Thymus (tissue), 14 donors: ENCODE data around the gene KPNB1. TPM values are rescaled to one million over a fixed set of nuclear protein-coding genes. Genes with fewer than 3 reads are reported as not detected.

ENCODE experiments used
- DNase-seq, 9 donors: peaks; one replicate each; pipeline ENCODE4 v3.0.0-alpha.2; 2013; ENCODE audit warnings: low spot score in 9 of 9, low read depth in 6 of 9, missing footprints in 1 of 9
- H3K27ac ChIP-seq, 2 donors: one replicate each; pipeline ENCODE4 v1.5.1; 2013; ENCODE audit warnings: control low read depth in 1 of 2, low read depth in 1 of 2, low read length in 1 of 2, mild to moderate bottlenecking in 1 of 2, moderate library complexity in 1 of 2
- H3K27me3 ChIP-seq, 2 donors: one replicate each; pipeline ENCODE4 v1.5.1; 2013; ENCODE audit warnings: low read length in 1 of 2; ENCODE audit not compliant: control insufficient read depth in 2 of 2, insufficient read depth in 1 of 2
- H3K36me3 ChIP-seq, 2 donors: one replicate each; pipeline ENCODE4 v1.5.1; 2013; ENCODE audit warnings: low read length in 1 of 2, mild to moderate bottlenecking in 1 of 2, moderate library complexity in 1 of 2; ENCODE audit not compliant: control insufficient read depth in 2 of 2, insufficient read depth in 2 of 2
- H3K4me1 ChIP-seq, 2 donors: one replicate each; pipeline ENCODE4 v1.5.1; 2013; ENCODE audit warnings: low read length in 2 of 2; ENCODE audit not compliant: control insufficient read depth in 2 of 2, insufficient read depth in 2 of 2
- H3K4me3 ChIP-seq, 2 donors: one replicate each; pipeline ENCODE4 v1.5.1; 2013; ENCODE audit warnings: low read length in 2 of 2, control low read depth in 1 of 2, mild to moderate bottlenecking in 1 of 2
- H3K9me3 ChIP-seq, 2 donors: one replicate each; pipeline ENCODE4 v1.5.1; 2013; ENCODE audit warnings: low read length in 1 of 2, mild to moderate bottlenecking in 1 of 2; ENCODE audit not compliant: control insufficient read depth in 2 of 2, insufficient read depth in 1 of 2
- WGBS: extraction: QIAGEN DNeasy Blood & Tissue Kit; methylation state at CpG from one replicate; pipeline ENCODE4 v1.1.7; 2013; 5-methylcytosine and 5-hydroxymethylcytosine counted together
- long read RNA-seq, 10 donors: transcript quantifications; one replicate each; lab custom pipeline, GENCODE V29; 2026
- polyA plus RNA-seq: library from polyadenylated mRNA; stranded (reverse); fragments of 200-250 nt; gene quantifications from one replicate; pipeline ENCODE4 v1.2.3, GENCODE V29; 2013
- total RNA-seq: library from RNA; stranded (reverse); fragments of 120-200 nt; gene quantifications from one replicate; pipeline ENCODE4 v1.2.4, GENCODE V29; 2013
- donor health status: healthy.

Gene KPNB1
- total RNA-seq (121 TPM), polyA plus RNA-seq (91.3 TPM)
- long read RNA-seq, donor 1, full-length matches to known transcripts: 8 of 29 reads
- long read RNA-seq, donor 1, partial matches to known transcripts: 21 of 29 reads
- long read RNA-seq, donor 1, other reads (novel, unspliced or antisense): 0 of 29 reads
- long read RNA-seq, donor 2: 0 reads
- long read RNA-seq, donor 3, full-length matches to known transcripts: 88 of 167 reads
- long read RNA-seq, donor 3, partial matches to known transcripts: 79 of 167 reads
- long read RNA-seq, donor 3, other reads (novel, unspliced or antisense): 0 of 167 reads
- long read RNA-seq, donor 4, full-length matches to known transcripts: 32 of 78 reads
- long read RNA-seq, donor 4, partial matches to known transcripts: 46 of 78 reads
- long read RNA-seq, donor 4, other reads (novel, unspliced or antisense): 0 of 78 reads
- long read RNA-seq, donor 5, full-length matches to known transcripts: 74 of 371 reads
- long read RNA-seq, donor 5, partial matches to known transcripts: 297 of 371 reads
- long read RNA-seq, donor 5, other reads (novel, unspliced or antisense): 0 of 371 reads
- long read RNA-seq, donor 6, full-length matches to known transcripts: 51 of 93 reads
- long read RNA-seq, donor 6, partial matches to known transcripts: 42 of 93 reads
- long read RNA-seq, donor 6, other reads (novel, unspliced or antisense): 0 of 93 reads
- long read RNA-seq, donor 7, full-length matches to known transcripts: 42 of 179 reads
- long read RNA-seq, donor 7, partial matches to known transcripts: 137 of 179 reads
- long read RNA-seq, donor 7, other reads (novel, unspliced or antisense): 0 of 179 reads
- long read RNA-seq, donor 8, full-length matches to known transcripts: 28 of 49 reads
- long read RNA-seq, donor 8, partial matches to known transcripts: 21 of 49 reads
- long read RNA-seq, donor 8, other reads (novel, unspliced or antisense): 0 of 49 reads
- long read RNA-seq, donor 9, full-length matches to known transcripts: 35 of 152 reads
- long read RNA-seq, donor 9, partial matches to known transcripts: 117 of 152 reads
- long read RNA-seq, donor 9, other reads (novel, unspliced or antisense): 0 of 152 reads
- long read RNA-seq, donor 10, full-length matches to known transcripts: 26 of 73 reads
- long read RNA-seq, donor 10, partial matches to known transcripts: 47 of 73 reads
- long read RNA-seq, donor 10, other reads (novel, unspliced or antisense): 0 of 73 reads

DNA sequence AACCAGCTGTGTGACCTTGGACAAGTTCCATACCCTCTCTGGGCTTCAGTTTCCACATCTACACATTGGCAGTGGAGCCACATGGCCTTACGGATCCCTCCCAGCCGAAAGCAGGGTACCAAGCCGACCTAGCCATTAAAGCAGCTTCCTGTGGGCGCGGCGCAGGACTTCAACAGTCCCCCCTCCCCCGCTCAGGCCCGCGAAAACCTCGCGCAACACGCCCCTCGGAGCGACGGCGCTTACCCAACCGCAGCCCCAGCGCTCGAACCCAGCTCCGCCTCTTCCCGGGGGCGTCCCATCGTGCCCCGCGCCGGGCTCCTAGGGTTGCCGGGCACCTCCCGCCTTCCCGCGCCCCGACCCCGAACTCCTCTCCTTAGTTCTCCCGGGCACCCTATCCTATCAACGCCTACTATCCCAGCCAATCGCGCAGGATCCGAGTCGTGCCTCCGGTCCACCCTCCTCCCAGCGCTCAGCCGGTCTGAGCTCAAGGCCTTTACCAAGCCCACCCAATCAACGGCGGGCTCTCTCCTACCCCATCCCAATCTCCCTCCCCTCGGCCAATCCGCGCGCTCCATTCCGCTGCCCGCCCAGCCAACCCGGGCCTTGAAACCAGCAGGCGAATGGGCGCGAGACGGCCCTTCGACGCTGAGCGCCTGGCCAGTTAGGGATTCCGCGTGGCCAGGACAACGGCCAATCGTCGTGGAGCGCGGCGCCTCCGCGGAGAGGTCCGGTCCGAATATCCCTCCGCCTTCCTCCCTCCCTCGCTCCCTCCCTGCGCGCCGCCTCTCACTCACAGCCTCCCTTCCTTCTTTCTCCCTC, at the start of gene KPNB1:
Gene KPNB1 (plus strand): TSS at position 767 of the 819 bp plus-strand sequence. CDS start 326 bp downstream, outside the sequence.
- H3K4me1 ChIP-seq: peaks cover 6 to 22% of the 10 kb centered on the region in 2 donors
- under 1% methylated on average over 74 of the region's 74 CpGs for WGBS
- DNase-seq: peak; percentile 88 to 99 (median 96)
- no peaks in the 10 kb centered on the region for H3K27me3 ChIP-seq
- no peaks in the 10 kb centered on the region for H3K9me3 ChIP-seq
- peak within 1 kb of the TSS; percentile 73 to 95 for H3K4me3 ChIP-seq
- peaks cover 13 to 28% of the 10 kb centered on the region in 2 donors for H3K36me3 ChIP-seq
- peak within 1 kb of the TSS; percentile 94 to 97 for H3K27ac ChIP-seq

DNA sequence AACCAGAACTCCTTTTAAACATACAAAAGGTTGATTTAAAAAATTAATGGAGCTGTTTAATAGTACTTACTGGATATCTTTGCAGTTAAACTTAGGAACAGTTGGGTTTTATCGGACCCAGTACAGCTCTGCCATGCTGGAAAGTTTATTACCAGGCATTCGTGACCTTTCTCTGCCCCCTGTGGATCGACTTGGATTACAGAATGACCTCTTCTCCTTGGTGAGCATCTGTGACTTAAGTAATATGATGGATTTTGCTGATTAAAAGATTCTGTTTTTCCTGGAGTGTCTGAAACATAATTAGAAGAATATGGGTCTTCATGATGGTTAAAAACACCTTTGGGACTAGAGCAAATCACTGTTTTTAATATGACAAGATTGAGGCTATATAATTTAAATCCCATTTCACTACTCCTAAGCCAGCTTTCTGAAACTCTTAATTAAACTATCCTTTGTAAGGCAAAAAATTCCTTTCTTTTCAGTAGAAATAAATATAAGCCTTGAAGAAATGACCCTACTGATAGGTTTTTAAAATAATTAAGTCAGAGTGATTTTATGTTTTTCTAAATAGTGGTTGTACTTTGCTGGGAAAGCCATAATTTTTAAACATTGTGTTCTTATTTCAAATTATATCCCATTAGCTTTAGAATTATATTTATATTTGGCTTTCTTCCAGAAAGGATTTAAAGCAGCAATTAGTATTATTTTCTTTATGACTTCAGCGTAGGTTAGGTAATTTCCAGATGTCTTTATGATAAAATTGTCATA, 45.7 kb upstream of the KPNB1 start:
- no peaks in the 10 kb centered on the region for H3K9me3 ChIP-seq
- no peak overlapping the region for H3K27ac ChIP-seq
- H3K4me3 ChIP-seq: no peak overlapping the region
- H3K36me3 ChIP-seq: peaks cover 37 to 71% of the 10 kb centered on the region in 2 donors
- DNase-seq: no peak
- WGBS: 94% methylated on average over 4 of the region's 4 CpGs
- no peaks in the 10 kb centered on the region for H3K4me1 ChIP-seq
- H3K27me3 ChIP-seq: no peaks in the 10 kb centered on the region

DNA sequence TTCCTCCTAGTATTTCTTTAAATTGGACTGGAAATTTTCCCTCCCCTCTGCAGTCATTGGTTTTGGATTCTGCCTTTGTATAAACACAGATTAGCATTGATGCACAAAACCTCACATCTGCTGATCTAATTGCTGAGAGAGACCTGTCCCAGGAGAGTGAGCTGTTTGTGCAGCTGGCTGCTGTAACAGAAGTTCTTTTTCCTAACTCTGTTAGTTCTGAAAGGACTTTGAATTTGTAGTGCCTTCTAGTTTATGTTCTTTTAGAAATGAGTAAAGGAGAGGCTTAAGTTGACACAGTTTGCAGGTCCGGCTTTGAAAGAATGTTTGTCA, 45.2 kb upstream of the KPNB1 start:
- Histone ChIP-seq H3K36me3 (peaks cover 37 to 71% of the 10 kb centered on the region in 2 donors), H3K9me3 (no peaks in the 10 kb centered on the region), H3K4me1 (no peaks in the 10 kb centered on the region), H3K4me3 (no peak overlapping the region), H3K27ac (no peak overlapping the region), H3K27me3 (no peaks in the 10 kb centered on the region)
- WGBS: 96% methylated on average over 1 of the region's 1 CpG
- peak in 1 of 9 donors; percentile 10 for DNase-seq

DNA sequence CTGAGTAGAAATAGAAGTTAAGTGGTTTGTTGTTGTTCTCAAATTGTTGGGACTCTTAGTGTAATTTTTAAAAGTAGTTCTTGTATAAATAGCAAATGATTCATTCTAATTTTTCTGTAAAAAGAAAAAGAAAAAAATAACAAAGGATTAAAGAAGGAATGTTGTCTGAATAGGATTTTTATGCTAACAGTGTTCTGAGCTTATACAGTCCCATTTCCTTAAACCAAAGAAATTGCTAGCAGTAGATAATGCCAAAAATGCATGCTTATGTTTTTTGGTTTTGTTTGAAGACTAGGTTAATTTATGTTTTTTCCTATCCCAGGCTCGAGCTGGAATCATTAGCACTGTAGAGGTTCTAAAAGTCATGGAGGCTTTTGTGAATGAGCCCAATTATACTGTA, 44.7 kb upstream of the KPNB1 start:
- no peak overlapping the region for H3K4me3 ChIP-seq
- peaks cover 35 to 67% of the 10 kb centered on the region in 2 donors for H3K36me3 ChIP-seq
- no peak for DNase-seq
- H3K27me3 ChIP-seq: no peaks in the 10 kb centered on the region
- H3K9me3 ChIP-seq: no peaks in the 10 kb centered on the region
- WGBS: 91% methylated on average over 1 of the region's 1 CpG
- no peaks in the 10 kb centered on the region for H3K4me1 ChIP-seq
- H3K27ac ChIP-seq: no peak overlapping the region

DNA sequence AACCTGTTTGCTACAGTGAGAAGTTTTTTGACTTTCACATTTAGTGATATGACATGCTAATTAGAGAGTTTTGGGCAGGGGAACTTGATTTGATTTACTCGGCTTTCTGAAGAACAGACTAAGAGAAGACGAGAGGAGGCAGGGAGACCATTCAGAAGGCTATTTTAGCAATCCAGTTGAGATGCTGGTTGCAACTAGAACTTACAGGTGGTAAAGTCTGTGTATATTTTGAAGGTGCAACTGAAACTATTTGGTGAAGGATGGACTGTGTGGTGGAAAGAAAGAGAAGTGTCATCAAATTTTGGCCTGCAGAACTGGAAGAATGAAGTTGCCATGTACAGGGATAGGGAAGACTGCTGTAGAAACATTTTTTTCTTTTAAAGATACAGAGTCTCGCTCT, 42.2 kb upstream of the KPNB1 start:
- H3K9me3 ChIP-seq: no peaks in the 10 kb centered on the region
- WGBS: 97% methylated on average over 3 of the region's 3 CpGs
- peaks cover 28 to 51% of the 10 kb centered on the region in 2 donors for H3K36me3 ChIP-seq
- H3K4me1 ChIP-seq: no peaks in the 10 kb centered on the region
- H3K27ac ChIP-seq: no peak overlapping the region
- no peak for DNase-seq
- no peaks in the 10 kb centered on the region for H3K27me3 ChIP-seq
- H3K4me3 ChIP-seq: no peak overlapping the region

DNA sequence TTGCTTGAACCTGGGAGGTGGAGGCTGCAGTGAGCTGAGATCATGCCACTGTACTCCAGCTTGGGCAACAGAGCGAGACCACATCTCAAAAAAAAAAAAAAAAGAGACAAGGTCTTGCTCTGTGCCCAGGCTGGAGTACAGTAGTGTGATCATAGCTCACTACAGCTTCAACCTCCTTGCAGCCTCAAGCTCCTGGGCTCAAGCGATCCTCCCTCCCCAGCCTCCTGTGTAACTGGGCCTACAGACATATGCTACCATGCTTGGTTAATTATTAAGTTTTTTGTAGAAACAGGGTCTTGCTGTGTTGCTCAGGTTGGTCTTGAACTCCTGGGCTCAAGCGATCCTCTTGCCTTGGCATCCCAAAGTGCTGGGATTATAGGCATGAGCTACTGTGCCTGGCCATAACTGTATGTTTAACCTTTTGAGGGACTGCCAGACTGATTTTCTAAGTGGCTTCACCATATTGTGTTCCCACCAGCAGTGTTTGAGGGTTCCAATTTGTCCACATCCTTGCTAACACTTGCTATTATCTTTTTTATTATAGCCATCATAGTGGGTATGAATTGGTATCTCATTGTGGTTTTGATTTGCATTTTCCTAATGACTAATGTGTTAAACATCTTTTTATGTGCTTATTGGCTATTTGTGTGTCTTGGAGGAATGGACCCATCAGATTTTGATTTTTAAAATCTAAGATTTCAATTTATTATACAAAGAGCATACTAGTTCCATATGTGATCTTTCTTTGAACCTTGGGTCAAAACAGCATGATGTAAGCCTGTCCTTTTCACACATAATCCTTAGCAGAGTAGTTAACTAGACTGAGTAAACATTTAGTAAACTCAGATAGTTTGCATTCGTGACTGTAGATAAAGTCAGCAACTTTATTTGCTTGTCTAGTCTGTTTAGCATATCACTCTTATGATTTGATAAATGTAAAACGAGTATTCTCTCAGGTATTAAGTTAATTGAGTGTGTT, 38.1 kb upstream of the KPNB1 start:
- Histone ChIP-seq H3K27ac (no peak overlapping the region), H3K4me3 (no peak overlapping the region), H3K36me3 (peaks cover 35 to 38% of the 10 kb centered on the region in 2 donors), H3K27me3 (no peaks in the 10 kb centered on the region), H3K4me1 (no peaks in the 10 kb centered on the region), H3K9me3 (no peaks in the 10 kb centered on the region)
- DNase-seq: no peak
- 98% methylated on average over 5 of the region's 5 CpGs for WGBS

DNA sequence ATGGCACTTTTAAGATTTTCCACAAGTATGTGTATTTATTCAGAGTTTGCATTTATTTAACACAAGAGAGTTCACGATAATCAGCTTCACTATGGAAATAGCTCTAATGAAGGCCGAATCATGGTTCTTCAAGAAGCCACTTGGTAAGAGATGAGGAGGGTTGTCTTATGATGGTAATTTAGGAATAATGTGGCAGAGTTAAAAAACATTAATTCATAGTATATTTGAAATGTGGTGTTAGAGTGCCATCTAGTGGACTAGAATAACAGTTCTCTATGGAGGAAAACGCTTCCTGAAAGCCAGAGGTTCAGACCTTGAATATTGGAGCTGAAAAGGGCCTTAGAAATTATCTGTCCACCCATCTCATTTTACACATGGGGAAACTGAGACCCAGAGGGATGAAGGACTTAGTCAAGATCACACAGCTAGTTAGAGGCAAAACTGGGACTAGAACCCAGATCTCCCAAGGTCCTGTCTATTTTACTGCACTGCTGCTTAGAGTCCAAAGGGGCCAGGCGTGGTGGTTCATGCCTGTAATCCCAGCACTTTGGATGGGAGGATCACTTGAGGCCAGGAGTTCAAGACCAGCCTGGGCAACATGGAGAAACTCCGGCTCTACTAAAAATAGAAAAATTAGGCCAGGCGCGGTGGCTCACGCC, 33.8 kb upstream of the KPNB1 start:
- Histone ChIP-seq H3K9me3 (no peaks in the 10 kb centered on the region), H3K27ac (no peak overlapping the region), H3K27me3 (no peaks in the 10 kb centered on the region), H3K4me3 (no peak overlapping the region), H3K36me3 (peaks cover 36 to 52% of the 10 kb centered on the region in 2 donors), H3K4me1 (no peaks in the 10 kb centered on the region)
- peak in 8 of 9 donors; percentile 28 to 72 (median 60) for DNase-seq
- 91% methylated on average over 8 of the region's 8 CpGs for WGBS
